HG02852 (cell line): Measurements from ENCODE around the gene NKPD1.
"Not testable (repeated sequence)": the region's sequence is repeated elsewhere in the genome, so short reads cannot be mapped to it uniquely, and the experiment has no call there.

Source experiments
- ATAC-seq: cut with Tn5 transposase; IDR thresholded peaks from one replicate; pipeline ENCODE4 v1.9.1; 2021; ENCODE audit warnings: mild to moderate bottlenecking, moderate library complexity; ENCODE audit not compliant: unreplicated experiment

NKPD1 gene

DNA sequence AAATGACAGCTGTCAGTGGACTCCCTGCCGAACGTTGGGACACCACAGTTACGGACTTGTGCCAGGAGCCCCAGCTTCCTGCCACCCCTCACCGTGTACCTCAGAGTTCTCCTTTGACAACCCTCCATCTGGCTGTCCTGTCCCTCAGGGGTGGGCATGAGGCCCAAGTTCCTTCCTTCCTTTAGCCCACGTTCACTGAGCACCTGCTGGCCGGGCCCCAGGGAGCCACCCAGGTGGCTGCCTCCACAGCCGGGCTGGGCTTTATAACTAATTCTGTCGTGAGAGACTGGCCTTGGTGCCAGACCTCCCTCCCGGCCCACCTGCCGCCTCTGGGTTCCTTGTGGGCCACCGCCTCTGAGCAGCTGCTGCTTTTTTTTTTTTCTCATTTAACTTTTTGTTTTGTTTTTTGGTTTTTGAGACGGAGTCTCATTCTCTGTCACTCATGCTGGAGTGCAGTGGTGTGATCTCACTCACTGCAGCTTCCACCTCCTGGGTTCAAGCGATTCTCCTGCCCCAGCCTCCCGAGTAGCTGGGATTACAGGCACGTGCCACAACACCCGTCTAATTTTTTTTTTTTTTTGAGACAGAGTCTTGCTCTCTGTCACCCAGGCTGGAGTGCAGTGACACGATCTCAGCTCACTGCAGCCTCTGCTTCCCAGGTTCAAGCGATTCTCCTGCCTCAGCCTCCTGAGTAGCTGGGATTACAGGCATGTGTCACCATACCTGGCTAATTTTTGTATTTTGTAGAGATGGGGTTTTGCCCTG lies 42.0 kb downstream of the NKPD1 start:
- not testable (repeated sequence) for ATAC-seq

DNA sequence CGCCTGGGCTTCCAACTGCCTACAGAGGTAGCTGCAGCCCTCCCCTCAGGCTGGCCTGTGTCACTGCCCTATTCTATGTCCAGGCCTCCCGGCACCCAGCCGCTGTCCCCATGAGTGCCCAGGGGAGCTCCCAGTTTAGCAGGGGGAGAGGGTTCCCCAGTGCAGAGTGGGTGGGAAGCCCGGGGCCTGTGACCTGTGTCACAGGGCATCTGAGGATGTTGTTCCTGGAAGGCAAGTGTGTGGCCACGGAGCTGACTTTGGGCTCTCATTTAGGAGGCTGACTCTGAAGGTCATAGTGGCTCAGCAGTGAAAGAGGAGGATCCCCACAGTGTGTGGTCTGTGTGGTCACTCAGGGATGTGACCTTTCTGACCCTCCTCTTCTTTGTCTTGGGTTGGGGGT lies 42.7 kb downstream of the NKPD1 start:
- ATAC-seq: no peak

DNA sequence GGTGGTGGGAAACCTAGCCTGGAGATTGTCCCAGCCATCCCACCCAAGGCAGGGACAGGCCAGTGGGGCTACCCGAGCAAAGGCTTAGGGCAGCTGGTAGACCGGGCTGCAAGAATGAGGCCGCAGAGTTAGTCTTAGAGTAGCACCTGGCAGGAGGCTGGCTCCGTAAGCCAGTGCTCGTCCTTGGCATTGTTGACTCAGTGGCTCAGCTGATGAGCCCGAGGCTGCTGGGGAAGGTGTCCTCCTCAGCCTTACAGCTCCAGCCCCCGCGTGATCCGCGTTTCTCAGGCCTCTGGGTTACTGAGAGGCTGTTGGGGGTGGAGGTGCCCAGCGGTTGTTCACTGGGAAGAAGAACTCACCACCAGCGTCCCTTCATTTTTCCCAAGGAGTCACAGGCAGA lies 43.1 kb downstream of the NKPD1 start:
- no peak for ATAC-seq

DNA sequence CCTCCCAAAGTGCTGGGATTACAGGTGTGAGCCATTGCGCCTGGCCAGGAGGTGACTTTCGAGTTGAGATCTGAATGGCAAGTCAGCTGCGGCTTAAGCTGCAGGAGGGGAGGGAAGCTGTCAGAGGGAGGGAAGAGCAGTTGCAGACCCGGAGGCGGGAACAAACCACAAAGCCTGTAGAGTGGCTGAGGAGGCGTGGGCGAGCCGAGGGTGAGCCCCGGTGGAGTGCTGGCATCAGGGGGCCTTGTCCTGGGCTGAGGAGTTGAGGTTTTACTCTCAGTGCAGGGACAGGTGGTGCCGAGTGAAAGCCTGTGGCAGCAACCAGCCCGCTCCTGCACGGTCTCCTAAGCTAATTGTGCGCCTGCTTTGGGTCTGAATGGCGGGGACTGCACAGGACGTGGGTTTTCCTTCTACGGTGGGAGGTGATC lies 43.6 kb downstream of the NKPD1 start:
- ATAC-seq: no peak

DNA sequence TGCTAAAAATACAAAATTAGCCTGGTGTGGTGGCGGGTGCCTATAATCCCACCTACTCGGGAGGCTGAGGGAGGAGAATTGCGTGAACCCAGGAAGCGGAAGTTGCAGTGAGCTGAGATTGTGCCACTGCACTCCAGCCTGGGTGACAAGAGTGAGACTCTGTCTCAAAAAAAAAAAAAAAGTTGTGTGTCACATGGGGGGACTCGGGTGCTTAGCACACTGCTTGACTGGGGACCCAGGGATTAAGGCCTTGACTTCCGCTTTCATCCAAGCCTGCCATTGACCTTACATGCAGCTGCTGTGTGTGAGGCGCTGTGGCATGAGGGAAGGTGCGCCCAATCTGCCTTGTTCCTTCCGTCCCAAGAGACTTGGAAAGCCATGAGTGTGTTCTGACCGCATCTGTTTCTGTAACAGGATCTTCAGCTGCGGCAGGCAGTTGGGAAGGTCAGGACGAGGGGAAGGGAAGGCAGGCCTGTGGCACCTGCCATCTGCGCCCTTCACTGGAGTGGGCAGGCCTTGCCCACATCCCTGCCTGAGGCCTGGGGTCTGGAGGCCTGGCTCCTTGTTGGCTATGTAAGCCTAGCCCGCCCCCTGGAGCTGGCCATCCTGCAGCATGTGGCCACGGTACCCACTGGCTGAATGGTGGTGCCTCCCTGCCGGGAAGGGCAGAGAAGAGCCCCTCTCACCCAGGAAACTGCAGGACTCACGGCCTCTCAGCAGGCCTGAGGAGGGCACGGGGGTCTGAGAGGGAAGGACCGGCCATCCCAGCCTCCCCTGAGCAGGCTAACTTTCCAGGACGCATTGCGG lies 44.8 kb downstream of the NKPD1 start:
- ATAC-seq: no peak

DNA sequence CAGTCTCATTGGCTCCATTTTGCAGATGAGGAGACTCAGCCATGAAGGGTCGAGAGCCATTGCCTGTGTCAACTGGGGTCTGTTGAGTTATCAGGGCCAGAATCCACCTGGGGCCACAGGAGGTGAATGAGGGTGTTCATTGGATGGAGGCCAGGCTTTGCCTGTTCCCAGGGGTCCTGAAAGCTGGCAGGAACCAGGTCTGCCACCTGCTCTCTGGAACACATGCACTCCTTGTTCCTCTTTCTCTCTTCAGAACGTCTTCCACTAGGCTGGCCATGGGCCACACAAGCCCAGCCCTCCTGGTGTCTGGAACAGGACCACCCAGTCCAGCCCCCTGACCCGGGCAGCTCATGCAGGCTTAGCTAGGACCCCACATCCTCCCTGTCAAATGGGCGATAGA lies 46.7 kb downstream of the NKPD1 start:
- ATAC-seq: no peak

DNA sequence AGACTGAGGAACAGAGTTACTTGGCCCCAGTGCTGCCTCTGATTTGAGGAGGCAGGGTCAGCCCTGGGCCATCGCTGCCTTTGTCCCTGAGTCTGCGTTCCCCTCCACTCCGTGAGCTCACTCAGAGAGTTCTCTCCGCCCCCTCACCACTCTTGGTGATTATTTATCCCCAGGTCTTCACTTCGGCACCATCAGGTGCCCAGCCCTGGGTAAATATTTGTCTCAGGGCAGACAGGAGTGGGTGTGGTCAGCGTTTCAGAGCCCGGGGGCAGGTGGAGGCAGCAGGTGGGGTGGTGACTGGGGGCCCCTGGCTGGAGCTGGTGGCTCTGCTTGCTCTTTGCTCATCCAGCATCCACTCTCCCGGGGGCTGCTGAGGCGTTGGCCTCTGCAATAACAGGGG lies 47.2 kb downstream of the NKPD1 start:
- ATAC-seq: no peak

DNA sequence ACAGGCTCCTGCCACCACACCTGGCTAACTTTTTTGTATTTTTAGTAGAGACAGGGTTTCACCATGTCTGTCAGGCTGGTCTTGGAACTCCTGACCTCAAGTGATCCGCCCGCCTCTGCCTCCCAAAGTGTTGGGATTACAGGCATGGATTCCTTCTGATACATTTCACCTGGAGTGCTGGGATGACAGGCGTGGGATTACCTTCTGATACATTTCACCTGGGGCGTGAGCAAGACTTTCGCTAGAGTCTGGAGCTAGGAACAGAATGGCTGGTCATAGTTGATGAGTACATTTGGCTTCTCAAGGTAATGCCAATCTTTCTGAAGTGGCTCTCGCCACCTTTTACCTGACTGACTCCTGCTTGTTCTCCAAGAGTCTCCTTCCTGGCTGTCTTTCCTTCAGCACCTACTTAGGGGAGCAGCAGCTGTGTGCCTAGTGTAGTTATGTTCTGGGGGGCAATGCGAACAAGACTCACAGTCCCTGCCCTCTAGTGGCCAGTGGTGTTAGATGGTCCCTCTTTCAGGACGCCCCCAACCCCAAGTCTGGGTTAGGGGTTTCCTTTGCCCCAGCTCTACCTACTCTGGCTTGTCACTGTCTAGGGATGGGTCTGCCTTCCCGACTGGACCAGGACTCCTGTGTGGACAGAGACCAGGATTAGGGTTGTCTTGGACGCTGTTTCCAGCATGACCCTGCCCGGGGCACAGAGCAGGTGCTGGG lies 48.5 kb downstream of the NKPD1 start:
- ATAC-seq: no peak
